Measurements from ENCODE around the gene GINS1. TPM values are rescaled to one million over a fixed set of nuclear protein-coding genes. Genes with fewer than 3 reads are reported as not detected.

GINS1 gene
- total RNA-seq = 5.2 TPM
- 10 to 100 TPM in 1 of 8 donors, 1 to 10 TPM in 7; 6.6 to 10.1 (median 7.9) TPM for polyA plus RNA-seq (ENCODE audit: insufficient read depth in 1 of 8, insufficient read length in 8 of 8, low replicate concordance in 1 of 8)
- long read RNA-seq, donor 1 = 0 reads
- long read RNA-seq, donor 2 = 0 reads
- long read RNA-seq, donor 3, partial matches to known transcripts = 5 of 7 reads
- long read RNA-seq, donor 3, other reads (novel, unspliced or antisense) = 0 of 7 reads
- long read RNA-seq, donor 4 = 0 reads
- long read RNA-seq, donor 5, partial matches to known transcripts = 5 of 8 reads
- long read RNA-seq, donor 5, other reads (novel, unspliced or antisense) = 0 of 8 reads
- long read RNA-seq, donor 6, partial matches to known transcripts = 0 of 2 reads
- long read RNA-seq, donor 6, other reads (novel, unspliced or antisense) = 0 of 2 reads
- long read RNA-seq, donor 7, partial matches to known transcripts = 0 of 1 reads
- long read RNA-seq, donor 7, other reads (novel, unspliced or antisense) = 0 of 1 reads
- long read RNA-seq, donor 8, partial matches to known transcripts = 0 of 1 reads
- long read RNA-seq, donor 8, other reads (novel, unspliced or antisense) = 0 of 1 reads
- long read RNA-seq, donor 9, partial matches to known transcripts = 0 of 1 reads
- long read RNA-seq, donor 9, other reads (novel, unspliced or antisense) = 0 of 1 reads
- long read RNA-seq, donor 10, partial matches to known transcripts = 0 of 1 reads
- long read RNA-seq, donor 10, other reads (novel, unspliced or antisense) = 0 of 1 reads
- long read RNA-seq, donor 11 = 0 reads

DNA sequence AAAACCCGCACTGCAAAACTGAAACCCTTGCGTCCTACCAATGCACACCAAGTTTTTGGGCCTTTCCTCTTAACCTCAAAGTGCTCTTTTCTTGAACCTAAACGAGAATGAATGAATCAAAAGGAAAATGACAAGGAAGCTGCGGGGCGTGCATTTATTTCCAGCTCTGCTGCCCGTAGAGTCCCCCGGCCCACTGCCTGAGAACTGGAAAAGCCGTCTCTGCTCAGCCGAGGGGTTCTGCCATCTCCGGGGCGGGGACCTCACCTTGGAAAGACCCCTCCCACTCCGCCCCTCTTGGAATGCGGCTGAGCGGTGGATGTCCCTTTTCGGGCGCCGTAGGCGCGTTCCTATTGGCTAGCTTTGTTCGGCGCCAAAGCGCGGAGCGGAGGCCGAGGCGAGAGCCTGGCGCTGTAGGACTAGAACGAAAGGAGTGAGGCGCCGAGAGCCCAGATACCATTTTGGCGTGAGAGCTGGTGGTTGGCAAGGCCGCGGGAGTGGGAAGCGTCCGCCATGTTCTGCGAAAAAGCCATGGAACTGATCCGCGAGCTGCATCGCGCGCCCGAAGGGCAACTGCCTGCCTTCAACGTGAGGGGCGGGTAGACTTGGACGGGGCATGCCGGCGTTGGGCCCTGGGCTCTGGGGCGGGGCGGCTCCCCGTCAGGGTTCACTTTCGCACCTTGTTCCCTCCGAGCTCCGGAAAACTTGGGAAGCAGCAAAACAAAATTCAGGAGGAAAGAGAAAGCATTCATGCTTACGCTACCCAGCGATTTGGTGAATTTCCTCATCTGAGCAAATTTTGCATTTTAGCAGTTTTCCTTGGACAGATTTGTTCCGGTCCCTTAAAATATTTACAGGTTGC, at the start of gene GINS1:
Gene GINS1, plus strand, starts transcription at position 363 of the 859 bp plus-strand sequence. Its CDS starts 148 bp downstream, at position 511.
- Histone ChIP-seq H3K4me3 (ENCODE audit: low read length) (peak within 1 kb of the TSS; percentile 86), H3K36me3 (ENCODE audit: control insufficient read depth, insufficient read depth, low read length) (no peaks in the 10 kb centered on the region), H3K27me3 (ENCODE audit: control insufficient read depth, insufficient read depth, low read length) (no peaks in the 10 kb centered on the region), H3K4me1 (ENCODE audit: control insufficient read depth, insufficient read depth, low read length) (peaks cover 8% of the 10 kb centered on the region), H3K9me3 (replicated peaks; ENCODE audit: control insufficient read depth, low read depth, low read length) (peaks cover 13% of the 10 kb centered on the region), H3K27ac (ENCODE audit: low read length) (peak within 1 kb of the TSS; percentile 65)
- WGBS (ENCODE audit: insufficient coverage) = 1% methylated on average over 55 of the region's 56 CpGs
- DNase-seq = peak; percentile 92

GRCh38 chr20:25360631-25361286, 46.7 kb upstream of the GINS1 start:
- Histone ChIP-seq H3K4me3 (ENCODE audit: low read length) (no peak overlapping the region), H3K4me1 (ENCODE audit: control insufficient read depth, insufficient read depth, low read length) (no peaks in the 10 kb centered on the region), H3K9me3 (replicated peaks; ENCODE audit: control insufficient read depth, low read depth, low read length) (no peaks in the 10 kb centered on the region), H3K27me3 (ENCODE audit: control insufficient read depth, insufficient read depth, low read length) (no peaks in the 10 kb centered on the region), H3K36me3 (ENCODE audit: control insufficient read depth, insufficient read depth, low read length) (no peaks in the 10 kb centered on the region), H3K27ac (ENCODE audit: low read length) (no peak overlapping the region)
- peak; percentile 26 for DNase-seq
- WGBS (ENCODE audit: insufficient coverage) = 25% methylated on average over 5 of the region's 10 CpGs

GRCh38 chr20:25361287-25361683, 46.2 kb upstream of the GINS1 start:
- DNase-seq = no peak
- H3K27me3 ChIP-seq (ENCODE audit: control insufficient read depth, insufficient read depth, low read length) = no peaks in the 10 kb centered on the region
- no peak overlapping the region for H3K4me3 ChIP-seq (ENCODE audit: low read length)
- no peaks in the 10 kb centered on the region for H3K4me1 ChIP-seq (ENCODE audit: control insufficient read depth, insufficient read depth, low read length)
- H3K27ac ChIP-seq (ENCODE audit: low read length) = no peak overlapping the region
- H3K9me3 ChIP-seq (replicated peaks; ENCODE audit: control insufficient read depth, low read depth, low read length) = no peaks in the 10 kb centered on the region
- no peaks in the 10 kb centered on the region for H3K36me3 ChIP-seq (ENCODE audit: control insufficient read depth, insufficient read depth, low read length)
- WGBS (ENCODE audit: insufficient coverage) = no CpG with 5 or more reads among the region's 6 CpGs

- no peak overlapping the region for H3K27ac ChIP-seq (ENCODE audit: low read length)
- no peaks in the 10 kb centered on the region for H3K27me3 ChIP-seq (ENCODE audit: control insufficient read depth, insufficient read depth, low read length)
- no peak for DNase-seq
- no peaks in the 10 kb centered on the region for H3K36me3 ChIP-seq (ENCODE audit: control insufficient read depth, insufficient read depth, low read length)
- no peaks in the 10 kb centered on the region for H3K9me3 ChIP-seq (replicated peaks; ENCODE audit: control insufficient read depth, low read depth, low read length)
- no peak overlapping the region for H3K4me3 ChIP-seq (ENCODE audit: low read length)
- H3K4me1 ChIP-seq (ENCODE audit: control insufficient read depth, insufficient read depth, low read length) = no peaks in the 10 kb centered on the region
- no CpG with 5 or more reads among the region's 3 CpGs for WGBS (ENCODE audit: insufficient coverage)
Observed at GRCh38 chr20:25364180-25364788, 43.2 kb upstream of the GINS1 start.

- Histone ChIP-seq H3K27me3 (ENCODE audit: control insufficient read depth, insufficient read depth, low read length) (no peaks in the 10 kb centered on the region), H3K9me3 (replicated peaks; ENCODE audit: control insufficient read depth, low read depth, low read length) (no peaks in the 10 kb centered on the region), H3K27ac (ENCODE audit: low read length) (no peak overlapping the region), H3K4me3 (ENCODE audit: low read length) (no peak overlapping the region), H3K36me3 (ENCODE audit: control insufficient read depth, insufficient read depth, low read length) (no peaks in the 10 kb centered on the region), H3K4me1 (ENCODE audit: control insufficient read depth, insufficient read depth, low read length) (no peaks in the 10 kb centered on the region)
- WGBS (ENCODE audit: insufficient coverage) = no CpG with 5 or more reads among the region's 2 CpGs
- no peak for DNase-seq
Observed at GRCh38 chr20:25364879-25365699, 42.4 kb upstream of the GINS1 start.

DNA sequence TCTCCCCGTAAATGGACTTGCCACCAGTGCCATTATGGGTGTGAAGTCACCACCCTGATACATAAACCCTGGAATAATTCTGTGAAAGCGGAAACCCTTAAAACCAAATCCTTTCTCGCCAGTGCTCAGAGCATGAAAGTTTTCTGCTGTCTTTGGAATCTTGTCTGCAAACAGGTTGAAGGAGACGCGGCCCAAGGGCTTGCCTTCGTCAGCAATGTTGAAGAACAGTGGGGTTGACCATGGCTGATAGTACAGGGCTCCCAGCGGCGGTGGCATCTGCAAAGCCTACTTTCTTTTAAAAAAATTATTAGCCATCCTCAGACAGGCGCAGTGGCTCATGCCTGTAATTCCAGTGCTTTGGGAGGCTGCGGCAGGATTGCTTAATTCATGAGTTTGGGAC, 38.9 kb upstream of the GINS1 start:
- H3K27me3 ChIP-seq (ENCODE audit: control insufficient read depth, insufficient read depth, low read length) = no peaks in the 10 kb centered on the region

DNA sequence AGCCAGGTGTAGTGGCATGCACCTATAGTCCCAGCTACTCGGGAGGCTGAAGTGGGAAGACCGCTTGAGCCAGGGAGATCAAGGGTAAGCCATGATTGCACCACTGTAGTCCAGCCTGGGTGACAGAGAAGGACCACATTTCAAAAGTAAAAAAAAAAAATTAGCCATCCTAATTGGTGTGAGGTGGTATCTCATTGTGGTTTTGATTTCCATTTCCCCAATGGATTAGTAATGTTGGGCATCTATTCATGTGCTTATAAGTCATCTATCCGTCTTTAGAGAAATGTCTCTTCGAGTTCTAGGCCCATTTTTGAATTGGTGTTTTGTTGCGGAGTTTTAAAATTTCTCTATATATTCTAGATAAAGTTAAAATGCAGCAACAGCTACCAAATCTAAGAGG, 38.5 kb upstream of the GINS1 start:
- Histone ChIP-seq H3K4me3 (ENCODE audit: low read length) (no peak overlapping the region), H3K27me3 (ENCODE audit: control insufficient read depth, insufficient read depth, low read length) (no peaks in the 10 kb centered on the region), H3K9me3 (replicated peaks; ENCODE audit: control insufficient read depth, low read depth, low read length) (no peaks in the 10 kb centered on the region), H3K36me3 (ENCODE audit: control insufficient read depth, insufficient read depth, low read length) (no peaks in the 10 kb centered on the region), H3K4me1 (ENCODE audit: control insufficient read depth, insufficient read depth, low read length) (no peaks in the 10 kb centered on the region), H3K27ac (ENCODE audit: low read length) (no peak overlapping the region)
- whole genome bisulfite sequencing (ENCODE audit: insufficient coverage) = 100% methylated on average over 1 of the region's 5 CpGs
- DNase-seq = no peak

More for the DNA sequence above, 38.9 kb upstream of the GINS1 start:
- no peaks in the 10 kb centered on the region for H3K9me3 ChIP-seq (replicated peaks; ENCODE audit: control insufficient read depth, low read depth, low read length)
- no peaks in the 10 kb centered on the region for H3K4me1 ChIP-seq (ENCODE audit: control insufficient read depth, insufficient read depth, low read length)
- no peak for DNase-seq
- no peak overlapping the region for H3K4me3 ChIP-seq (ENCODE audit: low read length)
- 97% methylated on average over 6 of the region's 10 CpGs for WGBS (ENCODE audit: insufficient coverage)
- no peaks in the 10 kb centered on the region for H3K36me3 ChIP-seq (ENCODE audit: control insufficient read depth, insufficient read depth, low read length)
- no peak overlapping the region for H3K27ac ChIP-seq (ENCODE audit: low read length)

DNA sequence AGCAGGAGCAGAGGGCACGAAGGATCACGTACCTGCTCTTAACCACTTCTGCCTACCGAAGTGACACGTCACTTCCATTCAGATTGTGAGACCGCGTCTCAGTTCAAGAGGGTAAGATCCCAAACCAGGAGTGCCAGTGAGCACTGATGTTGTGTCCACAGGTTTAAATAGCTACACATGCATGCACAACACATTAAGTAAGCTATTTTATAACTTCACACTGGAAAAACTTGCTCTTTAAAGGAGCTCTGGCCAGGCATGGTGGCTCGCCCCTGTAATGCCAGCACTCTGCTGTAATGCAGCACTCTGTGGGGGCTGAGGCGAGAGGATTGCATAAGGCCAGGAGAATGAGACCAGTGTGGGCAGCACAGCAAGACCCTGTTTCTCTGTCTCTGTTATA, 37.9 kb upstream of the GINS1 start:
- H3K27ac ChIP-seq (ENCODE audit: low read length) = no peak overlapping the region
- no peaks in the 10 kb centered on the region for H3K4me1 ChIP-seq (ENCODE audit: control insufficient read depth, insufficient read depth, low read length)
- H3K9me3 ChIP-seq (replicated peaks; ENCODE audit: control insufficient read depth, low read depth, low read length) = no peaks in the 10 kb centered on the region
- 96% methylated on average over 6 of the region's 8 CpGs for WGBS (ENCODE audit: insufficient coverage)
- H3K4me3 ChIP-seq (ENCODE audit: low read length) = no peak overlapping the region
- no peaks in the 10 kb centered on the region for H3K36me3 ChIP-seq (ENCODE audit: control insufficient read depth, insufficient read depth, low read length)
- H3K27me3 ChIP-seq (ENCODE audit: control insufficient read depth, insufficient read depth, low read length) = no peaks in the 10 kb centered on the region
- DNase-seq = no peak

GRCh38 chr20:25369971-25370370, 37.5 kb upstream of the GINS1 start:
- Histone ChIP-seq H3K36me3 (ENCODE audit: control insufficient read depth, insufficient read depth, low read length) (no peaks in the 10 kb centered on the region), H3K4me3 (ENCODE audit: low read length) (no peak overlapping the region), H3K4me1 (ENCODE audit: control insufficient read depth, insufficient read depth, low read length) (no peaks in the 10 kb centered on the region), H3K27me3 (ENCODE audit: control insufficient read depth, insufficient read depth, low read length) (no peaks in the 10 kb centered on the region), H3K27ac (ENCODE audit: low read length) (no peak overlapping the region), H3K9me3 (replicated peaks; ENCODE audit: control insufficient read depth, low read depth, low read length) (no peaks in the 10 kb centered on the region)
- 100% methylated on average over 1 of the region's 2 CpGs for WGBS (ENCODE audit: insufficient coverage)
- DNase-seq = no peak
